Nephron progenitor cell (in vitro differentiated cells): ENCODE results near the gene NUMA1.
A peak's percentile ranks its signal among the peaks of the same experiment; 100 is the strongest.

Experiments
- DNase-seq: peaks from one replicate; pipeline ENCODE4 v3.0.0; 2021
- H3K27ac Mint-ChIP-seq: 2 replicates; pipeline ENCODE4 v1.8.0; 2021; ENCODE audit warnings: mild to moderate bottlenecking, moderate library complexity, mixed read lengths
- H3K27me3 Mint-ChIP-seq: 2 replicates; pipeline ENCODE4 v1.8.0; 2021; ENCODE audit warnings: mild to moderate bottlenecking, low read depth, mixed read lengths; ENCODE audit not compliant: poor library complexity
- H3K36me3 Mint-ChIP-seq: 2 replicates; pipeline ENCODE4 v1.8.0; 2021; ENCODE audit warnings: low read depth, mixed read lengths
- H3K4me1 Mint-ChIP-seq: 2 replicates; pipeline ENCODE4 v1.8.0; 2021; ENCODE audit warnings: mixed read lengths
- H3K4me3 Mint-ChIP-seq: 2 replicates; pipeline ENCODE4 v1.8.0; 2021; ENCODE audit warnings: mild to moderate bottlenecking, moderate library complexity, mixed read lengths
- H3K9me3 Mint-ChIP-seq: 2 replicates; pipeline ENCODE4 v1.8.0; 2021; ENCODE audit warnings: mild to moderate bottlenecking, moderate library complexity, mixed read lengths
- TF ChIP-seq, protein P1 (sequence below): fragments of 200-600 bp; sonication (generic); IDR thresholded peaks from 2 replicates; pipeline ENCODE4 v1.5.0; 2021; ENCODE audit warnings: antibody characterized with exemption

Gene NUMA1

GRCh38 chr11:72039031-72039855 lies 41.1 kb downstream of the NUMA1 start:
- no peaks in the 10 kb centered on the region for H3K27me3 Mint-ChIP-seq
- H3K9me3 Mint-ChIP-seq: no peaks in the 10 kb centered on the region
- peaks cover 15% of the 10 kb centered on the region for H3K4me1 Mint-ChIP-seq
- TF ChIP-seq, protein P1, sequence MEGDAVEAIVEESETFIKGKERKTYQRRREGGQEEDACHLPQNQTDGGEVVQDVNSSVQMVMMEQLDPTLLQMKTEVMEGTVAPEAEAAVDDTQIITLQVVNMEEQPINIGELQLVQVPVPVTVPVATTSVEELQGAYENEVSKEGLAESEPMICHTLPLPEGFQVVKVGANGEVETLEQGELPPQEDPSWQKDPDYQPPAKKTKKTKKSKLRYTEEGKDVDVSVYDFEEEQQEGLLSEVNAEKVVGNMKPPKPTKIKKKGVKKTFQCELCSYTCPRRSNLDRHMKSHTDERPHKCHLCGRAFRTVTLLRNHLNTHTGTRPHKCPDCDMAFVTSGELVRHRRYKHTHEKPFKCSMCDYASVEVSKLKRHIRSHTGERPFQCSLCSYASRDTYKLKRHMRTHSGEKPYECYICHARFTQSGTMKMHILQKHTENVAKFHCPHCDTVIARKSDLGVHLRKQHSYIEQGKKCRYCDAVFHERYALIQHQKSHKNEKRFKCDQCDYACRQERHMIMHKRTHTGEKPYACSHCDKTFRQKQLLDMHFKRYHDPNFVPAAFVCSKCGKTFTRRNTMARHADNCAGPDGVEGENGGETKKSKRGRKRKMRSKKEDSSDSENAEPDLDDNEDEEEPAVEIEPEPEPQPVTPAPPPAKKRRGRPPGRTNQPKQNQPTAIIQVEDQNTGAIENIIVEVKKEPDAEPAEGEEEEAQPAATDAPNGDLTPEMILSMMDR: no peak
- H3K36me3 Mint-ChIP-seq: peaks cover 21% of the 10 kb centered on the region
- H3K27ac Mint-ChIP-seq: no peak overlapping the region
- DNase-seq: peak; percentile 14
- H3K4me3 Mint-ChIP-seq: no peak overlapping the region

- H3K27me3 Mint-ChIP-seq: no peaks in the 10 kb centered on the region
These were observed 41.9 kb downstream of the NUMA1 start for GRCh38 chr11:72038491-72038890.

DNA sequence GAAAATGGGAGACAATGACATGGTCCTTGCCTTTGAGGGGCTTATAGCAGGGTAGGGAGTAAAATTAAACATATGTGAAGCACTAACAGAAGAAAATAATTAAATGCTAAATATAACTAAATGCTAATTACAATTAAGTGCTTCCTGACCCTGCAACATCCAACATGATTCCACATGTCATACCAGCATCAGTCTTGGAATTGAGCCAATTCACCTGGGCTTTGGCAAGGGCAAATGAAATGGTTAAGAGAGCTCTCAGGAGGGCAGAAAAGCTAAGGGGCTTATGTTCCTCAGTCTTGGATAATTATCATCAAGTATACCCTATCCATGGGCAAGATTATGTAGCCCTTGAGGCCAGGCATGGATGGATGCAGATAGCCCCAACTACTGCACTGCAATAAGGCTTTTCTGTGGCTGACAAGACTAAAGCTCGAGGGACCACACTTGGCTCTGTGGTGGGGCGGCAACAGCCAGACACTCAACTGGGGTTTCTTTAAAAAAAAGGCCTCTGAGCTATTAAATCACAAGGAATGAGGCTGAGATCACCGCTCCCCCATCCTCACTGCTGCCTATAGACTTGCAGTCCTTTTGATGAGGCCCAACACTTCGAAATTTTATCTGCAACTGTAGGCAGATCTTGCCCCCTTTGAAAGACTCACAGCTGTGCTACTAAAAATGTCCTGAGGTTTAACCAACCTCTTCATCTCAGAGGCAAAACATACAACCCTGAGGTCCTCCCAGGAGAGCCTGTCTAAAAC lies 42.6 kb downstream of the NUMA1 start:
- H3K36me3 Mint-ChIP-seq: peaks cover 31% of the 10 kb centered on the region
- TF ChIP-seq, protein P1: no peak
- H3K27ac Mint-ChIP-seq: no peak overlapping the region
- no peak for DNase-seq
- H3K4me3 Mint-ChIP-seq: no peak overlapping the region
- peaks cover 8% of the 10 kb centered on the region for H3K4me1 Mint-ChIP-seq
- H3K27me3 Mint-ChIP-seq: no peaks in the 10 kb centered on the region
- no peaks in the 10 kb centered on the region for H3K9me3 Mint-ChIP-seq

More at GRCh38 chr11:72038491-72038890, 41.9 kb downstream of the NUMA1 start:
- DNase-seq: no peak
- Mint-ChIP-seq H3K36me3 (peaks cover 26% of the 10 kb centered on the region), H3K4me1 (peaks cover 8% of the 10 kb centered on the region), H3K27ac (no peak overlapping the region), H3K4me3 (no peak overlapping the region), H3K9me3 (no peaks in the 10 kb centered on the region)
- TF ChIP-seq, protein P1: no peak

DNA sequence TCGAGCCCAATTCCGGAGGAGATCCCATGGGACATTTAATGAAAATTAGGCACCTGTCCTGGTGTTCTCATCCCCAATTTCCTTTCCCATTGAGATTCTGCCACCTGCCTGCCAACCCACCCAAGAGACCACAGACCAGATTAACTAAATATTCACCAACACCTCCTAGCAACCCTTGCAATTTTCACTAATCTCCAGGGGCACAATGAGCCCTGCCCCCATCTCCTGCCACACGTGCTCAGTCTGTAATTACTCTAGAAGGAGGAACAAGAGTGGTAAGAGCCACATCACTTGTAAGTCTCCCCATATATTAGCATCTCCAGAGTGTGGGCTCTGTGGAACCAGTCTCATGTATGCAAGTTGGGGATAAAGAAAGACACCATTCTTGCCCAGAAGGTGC lies 43.7 kb downstream of the NUMA1 start:
- TF ChIP-seq, protein P1: no peak
- Mint-ChIP-seq H3K36me3 (peaks cover 31% of the 10 kb centered on the region), H3K27ac (no peak overlapping the region), H3K4me3 (no peak overlapping the region), H3K9me3 (no peaks in the 10 kb centered on the region), H3K4me1 (peaks cover 8% of the 10 kb centered on the region), H3K27me3 (no peaks in the 10 kb centered on the region)
- DNase-seq: no peak

DNA sequence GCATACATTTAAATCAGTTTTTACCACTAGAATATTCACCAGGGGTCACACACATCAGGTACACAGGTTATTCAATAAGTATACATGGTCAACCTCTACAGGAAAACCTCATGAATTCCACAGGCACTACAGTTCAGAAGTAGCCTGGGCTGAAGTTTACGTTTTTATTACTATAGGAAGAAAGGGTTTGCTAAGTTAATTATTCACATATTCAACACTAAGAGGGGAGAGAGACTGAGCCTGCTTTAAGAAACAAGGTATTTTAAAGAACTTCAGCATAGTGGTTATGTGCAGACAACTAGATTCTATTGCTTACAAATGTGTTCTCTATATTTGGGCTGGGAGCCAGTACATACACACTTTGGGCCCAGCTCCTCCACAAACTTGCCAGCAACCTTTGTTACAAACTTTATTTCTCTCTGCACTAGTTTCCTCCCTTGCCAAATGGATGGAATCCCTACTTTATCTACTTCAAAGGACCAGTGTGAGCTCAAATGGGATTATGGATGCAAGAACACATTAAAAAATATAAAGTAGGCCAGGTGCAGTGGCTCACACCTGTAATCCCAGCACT lies 49.8 kb downstream of the NUMA1 start:
- TF ChIP-seq, protein P1: no peak
- Mint-ChIP-seq H3K36me3 (peaks cover 42% of the 10 kb centered on the region), H3K4me1 (no peaks in the 10 kb centered on the region), H3K27me3 (no peaks in the 10 kb centered on the region), H3K9me3 (no peaks in the 10 kb centered on the region), H3K4me3 (no peak overlapping the region), H3K27ac (no peak overlapping the region)
- DNase-seq: no peak
